ENCODE data around the gene RNF222.

The RNF222 gene

GRCh38 chr17:8345951-8346665, 51.5 kb downstream of the RNF222 start:
- no peak for DNase-seq

- no peak for DNase-seq
Measured at GRCh38 chr17:8345052-8345690, 52.5 kb downstream of the RNF222 start.

DNA sequence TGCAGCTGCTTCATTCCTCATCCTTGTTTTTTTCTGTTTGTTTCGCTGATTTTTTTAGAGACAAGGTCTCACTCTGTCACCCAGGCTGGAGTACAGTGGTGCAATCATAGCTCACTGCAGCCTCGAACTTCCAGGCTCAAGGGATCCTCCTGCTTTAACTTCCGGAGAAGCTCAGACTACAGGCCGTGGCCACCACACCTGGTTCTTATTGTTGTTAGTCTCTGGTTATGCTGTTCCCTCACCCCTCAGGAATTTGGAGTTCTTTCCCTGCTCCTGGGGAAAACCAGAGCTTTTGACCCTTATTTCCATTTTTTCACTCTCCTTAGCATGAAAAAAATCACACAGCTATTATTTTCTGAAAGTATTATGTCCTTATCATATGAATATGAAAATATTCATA, 56.2 kb downstream of the RNF222 start:
- DNase-seq = no peak

Data from anterior cingulate cortex (tissue), 58 donors.